SK-N-SH treated with all-trans-retinoic acid at 6 μM for 48 hours (cell line): ENCODE data around the gene PRRC2A.

Experiments used
- BACH2 ChIP-seq: fragments of 250-450 bp; sonication (Bioruptor Pico); IDR thresholded peaks from 2 replicates; pipeline ENCODE4 v1.9.0; 2021; ENCODE audit warnings: mild to moderate bottlenecking, borderline replicate concordance
- RARB ChIP-seq: fragments of 250-450 bp; sonication (Bioruptor Pico); IDR thresholded peaks from 2 replicates; pipeline ENCODE4 v1.8.0; 2021; ENCODE audit warnings: mild to moderate bottlenecking, moderate library complexity
- SNAI2 ChIP-seq: fragments of 250-450 bp; sonication (Bioruptor Pico); IDR thresholded peaks from 2 replicates; pipeline ENCODE4 v1.5.0; 2020; ENCODE audit warnings: mild to moderate bottlenecking, moderate library complexity
- ZC3H10 ChIP-seq: fragments of 250-450 bp; sonication (Bioruptor Pico); IDR thresholded peaks from 2 replicates; pipeline ENCODE4 v1.5.1; 2021; ENCODE audit warnings: mild to moderate bottlenecking, moderate library complexity
- ZFP3 ChIP-seq: fragments of 250-450 bp; sonication (Bioruptor Pico); IDR thresholded peaks from 2 replicates; pipeline ENCODE4 v1.5.0; 2020; ENCODE audit warnings: mild to moderate bottlenecking, moderate library complexity
- ZFP30 ChIP-seq: fragments of 450-650 bp; formaldehyde crosslinking; IDR thresholded peaks from 2 replicates; pipeline ENCODE4 v1.5.0; 2022; ENCODE audit warnings: mild to moderate bottlenecking, moderate library complexity
- ZNF565 ChIP-seq: fragments of 450-650 bp; formaldehyde crosslinking; conservative IDR thresholded peaks from 2 replicates; pipeline ENCODE4 v1.5.0; 2020; ENCODE audit warnings: low read depth, mild to moderate bottlenecking, moderate library complexity
- TF ChIP-seq, protein P1 (sequence below): fragments of 250-450 bp; sonication (Bioruptor Pico); IDR thresholded peaks from 2 replicates; pipeline ENCODE4 v1.5.1; 2021; ENCODE audit warnings: mild to moderate bottlenecking, moderate library complexity

DNA sequence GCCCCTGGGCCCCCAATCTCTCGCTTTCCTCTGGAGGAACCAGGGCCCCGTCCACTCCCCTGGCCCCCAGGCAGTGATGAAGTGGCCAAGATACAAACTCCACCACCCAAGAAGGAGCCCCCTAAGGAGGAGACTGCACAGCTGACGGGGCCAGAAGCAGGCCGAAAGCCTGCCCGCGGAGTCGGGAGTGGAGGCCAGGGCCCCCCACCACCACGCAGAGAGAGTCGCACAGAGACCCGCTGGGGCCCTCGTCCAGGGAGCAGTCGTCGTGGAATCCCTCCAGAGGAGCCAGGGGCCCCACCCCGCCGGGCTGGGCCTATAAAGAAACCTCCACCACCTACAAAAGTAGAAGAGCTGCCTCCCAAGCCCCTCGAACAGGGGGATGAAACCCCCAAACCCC lies 10.7 kb downstream of the PRRC2A start:
- TF ChIP-seq, protein P1, sequence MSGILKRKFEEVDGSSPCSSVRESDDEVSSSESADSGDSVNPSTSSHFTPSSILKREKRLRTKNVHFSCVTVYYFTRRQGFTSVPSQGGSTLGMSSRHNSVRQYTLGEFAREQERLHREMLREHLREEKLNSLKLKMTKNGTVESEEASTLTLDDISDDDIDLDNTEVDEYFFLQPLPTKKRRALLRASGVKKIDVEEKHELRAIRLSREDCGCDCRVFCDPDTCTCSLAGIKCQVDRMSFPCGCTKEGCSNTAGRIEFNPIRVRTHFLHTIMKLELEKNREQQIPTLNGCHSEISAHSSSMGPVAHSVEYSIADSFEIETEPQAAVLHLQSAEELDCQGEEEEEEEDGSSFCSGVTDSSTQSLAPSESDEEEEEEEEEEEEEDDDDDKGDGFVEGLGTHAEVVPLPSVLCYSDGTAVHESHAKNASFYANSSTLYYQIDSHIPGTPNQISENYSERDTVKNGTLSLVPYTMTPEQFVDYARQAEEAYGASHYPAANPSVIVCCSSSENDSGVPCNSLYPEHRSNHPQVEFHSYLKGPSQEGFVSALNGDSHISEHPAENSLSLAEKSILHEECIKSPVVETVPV (CRISPR knock-in tag), result no peak
- no peak for TF ChIP-seq ZC3H10 (CRISPR knock-in tag)
- no peak for TF ChIP-seq RARB (CRISPR knock-in tag)
- TF ChIP-seq BACH2 (CRISPR knock-in tag), result no peak
- TF ChIP-seq SNAI2, result no peak
- no peak for TF ChIP-seq ZFP30 (CRISPR knock-in tag)
- TF ChIP-seq ZFP3 (CRISPR knock-in tag), result no peak
- no peak for TF ChIP-seq ZNF565 (CRISPR knock-in tag)
